SK-N-SH treated with all-trans-retinoic acid at 6 μM for 48 hours (cell line): ENCODE measurements around the gene ABCA8.

Experiments used
- ARNTL ChIP-seq: fragments of 450-650 bp; formaldehyde crosslinking; IDR thresholded peaks from 2 replicates; pipeline ENCODE4 v1.5.0; 2020; ENCODE audit warnings: low read depth, mild to moderate bottlenecking, moderate library complexity, borderline replicate concordance
- BACH2 ChIP-seq: fragments of 250-450 bp; sonication (Bioruptor Pico); IDR thresholded peaks from 2 replicates; pipeline ENCODE4 v1.9.0; 2021; ENCODE audit warnings: mild to moderate bottlenecking, borderline replicate concordance
- CREB5 ChIP-seq: fragments of 250-450 bp; sonication (Bioruptor Pico); IDR thresholded peaks from 2 replicates; pipeline ENCODE4 v1.5.1; 2020; ENCODE audit warnings: low read depth, mild to moderate bottlenecking, moderate library complexity
- ISL1 ChIP-seq: fragments of 250-450 bp; sonication (Bioruptor Pico); IDR thresholded peaks from 2 replicates; pipeline ENCODE4 v2.1.2; 2022; ENCODE audit warnings: mild to moderate bottlenecking, moderate library complexity
- OSR1 ChIP-seq: fragments of 250-450 bp; sonication (Bioruptor Pico); IDR thresholded peaks from 2 replicates; pipeline ENCODE4 v1.8.0; 2022; ENCODE audit warnings: moderate library complexity, mild to moderate bottlenecking, inconsistent platforms
- PATZ1 ChIP-seq: fragments of 250-450 bp; sonication (Bioruptor Pico); IDR thresholded peaks from 2 replicates; pipeline ENCODE4 v1.8.0; 2020; ENCODE audit warnings: mild to moderate bottlenecking, moderate library complexity, borderline replicate concordance
- POU6F1 ChIP-seq: fragments of 250-450 bp; sonication (Bioruptor Pico); IDR thresholded peaks from 2 replicates; pipeline ENCODE4 v1.8.0; 2021; ENCODE audit warnings: low read depth, mild to moderate bottlenecking, moderate library complexity, borderline replicate concordance
- RARB ChIP-seq: fragments of 250-450 bp; sonication (Bioruptor Pico); IDR thresholded peaks from 2 replicates; pipeline ENCODE4 v1.8.0; 2021; ENCODE audit warnings: mild to moderate bottlenecking, moderate library complexity
- TCF4 ChIP-seq: fragments of 250-450 bp; sonication (Bioruptor Pico); IDR thresholded peaks from 2 replicates; pipeline ENCODE4 v1.8.0; 2021; ENCODE audit warnings: mild to moderate bottlenecking, moderate library complexity, borderline replicate concordance
- ZC3H10 ChIP-seq: fragments of 250-450 bp; sonication (Bioruptor Pico); IDR thresholded peaks from 2 replicates; pipeline ENCODE4 v1.5.1; 2021; ENCODE audit warnings: mild to moderate bottlenecking, moderate library complexity
- ZFP30 ChIP-seq: fragments of 450-650 bp; formaldehyde crosslinking; IDR thresholded peaks from 2 replicates; pipeline ENCODE4 v1.5.0; 2022; ENCODE audit warnings: mild to moderate bottlenecking, moderate library complexity
- ZNF565 ChIP-seq: fragments of 450-650 bp; formaldehyde crosslinking; conservative IDR thresholded peaks from 2 replicates; pipeline ENCODE4 v1.5.0; 2020; ENCODE audit warnings: low read depth, mild to moderate bottlenecking, moderate library complexity
- ZNF70 ChIP-seq: fragments of 450-650 bp; formaldehyde crosslinking; IDR thresholded peaks from 2 replicates; pipeline ENCODE4 v1.5.0; 2020; ENCODE audit warnings: mild to moderate bottlenecking, moderate library complexity

- TF ChIP-seq OSR1 (CRISPR knock-in tag): no peak
- no peak for TF ChIP-seq CREB5 (CRISPR knock-in tag)
- no peak for TF ChIP-seq ZNF565
- TF ChIP-seq PATZ1 (CRISPR knock-in tag): no peak
- TF ChIP-seq TCF4 (CRISPR knock-in tag): no peak
- TF ChIP-seq ZFP30 (CRISPR knock-in tag): no peak
- TF ChIP-seq ISL1: no peak
- no peak for TF ChIP-seq POU6F1 (CRISPR knock-in tag)
- TF ChIP-seq ZC3H10: no peak
- TF ChIP-seq RARB: no peak
- TF ChIP-seq ARNTL (CRISPR knock-in tag): no peak
- no peak for TF ChIP-seq ZNF70
- TF ChIP-seq BACH2 (CRISPR knock-in tag): no peak
Observed at GRCh38 chr17:68829211-68829610, 126.0 kb downstream of the ABCA8 start.
